ENCODE measurements around the gene CCR4. TPM values are rescaled to one million over a fixed set of nuclear protein-coding genes. Genes with fewer than 3 reads are reported as not detected.

CCR4 gene
- total RNA-seq, 1 experiment from 2014 or later, result not detected

DNA sequence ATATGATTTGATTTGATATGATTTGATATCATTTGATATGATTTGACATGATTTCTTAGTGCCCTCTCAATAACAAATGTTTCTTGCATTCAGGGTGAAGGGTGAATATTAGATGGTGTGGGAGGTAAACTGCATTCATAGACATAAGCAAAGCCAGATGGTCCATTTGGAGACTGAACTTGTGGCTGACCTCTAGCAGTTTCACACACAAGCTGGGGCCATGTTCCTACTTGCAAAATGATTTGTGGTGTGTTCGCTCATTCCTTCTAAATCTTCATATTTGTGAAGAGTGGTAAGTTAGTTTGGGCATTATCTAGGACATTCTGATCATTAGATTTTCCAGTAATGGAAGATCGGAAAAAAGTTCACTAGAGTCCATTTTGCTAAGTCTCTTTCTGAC lies 40.5 kb upstream of the CCR4 start (continued):
- TF ChIP-seq, protein P1, sequence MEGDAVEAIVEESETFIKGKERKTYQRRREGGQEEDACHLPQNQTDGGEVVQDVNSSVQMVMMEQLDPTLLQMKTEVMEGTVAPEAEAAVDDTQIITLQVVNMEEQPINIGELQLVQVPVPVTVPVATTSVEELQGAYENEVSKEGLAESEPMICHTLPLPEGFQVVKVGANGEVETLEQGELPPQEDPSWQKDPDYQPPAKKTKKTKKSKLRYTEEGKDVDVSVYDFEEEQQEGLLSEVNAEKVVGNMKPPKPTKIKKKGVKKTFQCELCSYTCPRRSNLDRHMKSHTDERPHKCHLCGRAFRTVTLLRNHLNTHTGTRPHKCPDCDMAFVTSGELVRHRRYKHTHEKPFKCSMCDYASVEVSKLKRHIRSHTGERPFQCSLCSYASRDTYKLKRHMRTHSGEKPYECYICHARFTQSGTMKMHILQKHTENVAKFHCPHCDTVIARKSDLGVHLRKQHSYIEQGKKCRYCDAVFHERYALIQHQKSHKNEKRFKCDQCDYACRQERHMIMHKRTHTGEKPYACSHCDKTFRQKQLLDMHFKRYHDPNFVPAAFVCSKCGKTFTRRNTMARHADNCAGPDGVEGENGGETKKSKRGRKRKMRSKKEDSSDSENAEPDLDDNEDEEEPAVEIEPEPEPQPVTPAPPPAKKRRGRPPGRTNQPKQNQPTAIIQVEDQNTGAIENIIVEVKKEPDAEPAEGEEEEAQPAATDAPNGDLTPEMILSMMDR (IDR thresholded peaks at IDR 0.05 in 2 of 3, conservative IDR thresholded peaks at IDR 0.05 in 1 of 3; ENCODE audit: borderline replicate concordance in 1 of 3, insufficient read depth in 1 of 3, low read depth in 2 of 3, low read length in 2 of 3), result no peak
- TF ChIP-seq, protein P2, sequence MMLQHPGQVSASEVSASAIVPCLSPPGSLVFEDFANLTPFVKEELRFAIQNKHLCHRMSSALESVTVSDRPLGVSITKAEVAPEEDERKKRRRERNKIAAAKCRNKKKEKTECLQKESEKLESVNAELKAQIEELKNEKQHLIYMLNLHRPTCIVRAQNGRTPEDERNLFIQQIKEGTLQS (IDR thresholded peaks at IDR 0.05), result no peak
- no peak for TF ChIP-seq TCF7L2 (IDR thresholded peaks at IDR 0.05; ENCODE audit: borderline replicate concordance, extremely low read depth, insufficient read depth, insufficient read length)
- TF ChIP-seq CBX3 (IDR thresholded peaks at IDR 0.05; ENCODE audit: low read depth), result no peak
- TF ChIP-seq, protein P3, sequence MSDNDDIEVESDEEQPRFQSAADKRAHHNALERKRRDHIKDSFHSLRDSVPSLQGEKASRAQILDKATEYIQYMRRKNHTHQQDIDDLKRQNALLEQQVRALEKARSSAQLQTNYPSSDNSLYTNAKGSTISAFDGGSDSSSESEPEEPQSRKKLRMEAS (IDR thresholded peaks at IDR 0.05), result no peak

DNA sequence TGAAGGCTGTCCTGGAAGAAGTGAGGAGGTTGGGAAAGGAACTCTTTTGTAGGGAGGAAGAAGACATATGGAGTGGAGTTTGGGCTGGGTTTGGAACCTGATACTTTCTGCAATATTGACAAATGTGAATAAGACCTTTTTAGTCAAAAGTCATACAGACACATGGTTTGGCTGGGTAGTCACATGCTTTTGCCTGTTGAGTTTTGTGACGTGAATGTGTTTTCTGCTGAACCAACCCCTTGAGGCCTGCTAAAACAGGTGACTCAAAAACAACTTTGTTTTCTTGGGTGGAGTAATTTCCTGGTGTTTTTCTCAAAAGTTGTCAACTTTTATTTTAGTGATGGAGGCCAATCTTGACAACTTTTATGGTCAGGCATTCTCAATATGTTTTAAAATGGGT lies 39.4 kb upstream of the CCR4 start:
- H3K36me3 ChIP-seq (ENCODE audit: control insufficient read depth in 1 of 2, insufficient read depth in 2 of 2, low read length in 2 of 2), result no peaks in the 10 kb centered on the region
- BruUV-seq (replicated peaks), result no TSS peak
- H3K79me2 ChIP-seq (ENCODE audit: insufficient read depth, low read length), result no peaks in the 10 kb centered on the region
- H3K9me3 ChIP-seq (ENCODE audit: control insufficient read depth in 1 of 2, insufficient read depth in 1 of 2, low read depth in 1 of 2, low read length in 2 of 2), result no peaks in the 10 kb centered on the region
- no peak for TF ChIP-seq TCF7L2 (IDR thresholded peaks at IDR 0.05; ENCODE audit: borderline replicate concordance, extremely low read depth, insufficient read depth, insufficient read length)
- no peak for TF ChIP-seq SP1 (IDR thresholded peaks at IDR 0.05; ENCODE audit: low read depth)
- no peak for TF ChIP-seq ZNF274 (IDR thresholded peaks at IDR 0.05; ENCODE audit: low read depth, low read length)
- TF ChIP-seq EZH2 (IDR thresholded peaks at IDR 0.05), result no peak
- ChIA-PET RAD21 (ENCODE audit: low non-redundant PET in 1 of 2, low total read pairs in 2 of 2, uncharacterized antibody in 2 of 2, unreplicated experiment in 2 of 2) (no interaction called here), CTCF (interaction anchor here (1.0 kb wide), 1 partner anchor 8 kb away, joined by 3 read pairs; no protein-coding TSS in a partner anchor), POLR2A (no interaction called here)
- DNase-seq (ENCODE audit: low read depth, low spot score) (no peak), ATAC-seq (no peak)
- no peaks in the 10 kb centered on the region for H4K20me1 ChIP-seq (ENCODE audit: insufficient read depth)
- no peak overlapping the region for H3K27ac ChIP-seq (ENCODE audit: low read depth, low read length)
- no peak overlapping the region for H3K4me2 ChIP-seq (ENCODE audit: low read length)
- H3K27me3 ChIP-seq (ENCODE audit: insufficient read depth, low read length), result no peaks in the 10 kb centered on the region
- no peaks in the 10 kb centered on the region for H3K9me2 ChIP-seq (ENCODE audit: insufficient read depth)
- intact Hi-C loops (cut with micrococcal nuclease), result no loop called here
- no peak overlapping the region for H3K4me3 ChIP-seq (replicated peaks in 1 of 2; ENCODE audit: low read depth in 1 of 2, low read length in 2 of 2)
- no peak overlapping the region for H2AFZ ChIP-seq (ENCODE audit: low read depth, low read length, poor library complexity, severe bottlenecking)
- no peaks in the 10 kb centered on the region for H3K4me1 ChIP-seq (ENCODE audit: control insufficient read depth in 1 of 2, insufficient read depth in 2 of 2, low read length in 2 of 2)
- H3K9ac ChIP-seq (ENCODE audit: low read length), result no peak overlapping the region

Measured in HCT116 (cell line).